HG03025 (cell line): ENCODE results near the gene ACAP1.
A peak's percentile ranks its signal among the peaks of the same experiment; 100 is the strongest.

ENCODE experiments used
- ATAC-seq: cut with Tn5 transposase; IDR thresholded peaks from one replicate; pipeline ENCODE4 v1.9.1; 2021; ENCODE audit warnings: mild to moderate bottlenecking, moderate library complexity; ENCODE audit not compliant: unreplicated experiment, low FRiP score

Gene ACAP1

GRCh38 chr17:7308625-7309433 lies 27.5 kb upstream of the ACAP1 start:
- peak; percentile 20 for ATAC-seq

DNA sequence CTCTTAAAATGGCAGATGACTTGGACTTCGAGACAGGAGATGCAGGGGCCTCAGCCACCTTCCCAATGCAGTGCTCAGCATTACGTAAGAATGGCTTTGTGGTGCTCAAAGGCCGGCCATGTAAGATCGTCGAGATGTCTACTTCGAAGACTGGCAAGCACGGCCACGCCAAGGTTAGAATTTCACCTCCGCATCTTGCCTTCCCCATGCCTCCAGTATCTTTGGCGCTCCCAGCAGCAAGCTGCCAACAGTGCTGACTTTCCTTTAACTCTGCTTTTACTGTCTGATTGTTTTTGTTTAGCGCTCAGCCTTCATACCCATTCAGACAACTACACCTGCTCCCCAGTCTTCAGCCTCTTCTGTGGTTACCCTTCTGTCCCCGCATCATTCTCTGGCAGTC lies 26.7 kb upstream of the ACAP1 start:
- ATAC-seq, result no peak

DNA sequence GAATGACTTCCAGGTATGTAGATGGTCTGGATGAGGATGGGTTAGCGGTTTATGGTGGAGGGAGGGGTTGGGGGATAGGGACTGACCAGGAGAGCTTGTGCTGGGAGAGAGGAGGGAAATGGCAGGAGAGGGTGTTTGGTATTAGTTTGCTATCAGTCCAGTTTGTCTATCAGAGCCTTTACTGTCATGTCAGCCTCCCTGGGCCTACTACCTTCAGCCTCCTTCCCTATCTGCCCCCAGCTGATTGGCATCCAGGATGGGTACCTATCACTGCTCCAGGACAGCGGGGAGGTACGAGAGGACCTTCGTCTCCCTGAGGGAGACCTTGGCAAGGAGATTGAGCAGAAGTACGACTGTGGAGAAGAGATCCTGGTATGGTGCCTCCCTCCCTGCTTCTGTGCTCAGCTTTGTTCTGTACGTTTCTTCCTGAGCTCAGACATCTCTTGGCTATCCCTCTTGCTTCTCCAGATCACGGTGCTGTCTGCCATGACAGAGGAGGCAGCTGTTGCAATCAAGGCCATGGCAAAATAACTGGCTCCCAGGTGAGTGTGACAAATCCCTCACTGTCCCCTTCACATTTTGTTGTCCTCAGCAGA lies 25.1 kb upstream of the ACAP1 start:
- ATAC-seq, result no peak

DNA sequence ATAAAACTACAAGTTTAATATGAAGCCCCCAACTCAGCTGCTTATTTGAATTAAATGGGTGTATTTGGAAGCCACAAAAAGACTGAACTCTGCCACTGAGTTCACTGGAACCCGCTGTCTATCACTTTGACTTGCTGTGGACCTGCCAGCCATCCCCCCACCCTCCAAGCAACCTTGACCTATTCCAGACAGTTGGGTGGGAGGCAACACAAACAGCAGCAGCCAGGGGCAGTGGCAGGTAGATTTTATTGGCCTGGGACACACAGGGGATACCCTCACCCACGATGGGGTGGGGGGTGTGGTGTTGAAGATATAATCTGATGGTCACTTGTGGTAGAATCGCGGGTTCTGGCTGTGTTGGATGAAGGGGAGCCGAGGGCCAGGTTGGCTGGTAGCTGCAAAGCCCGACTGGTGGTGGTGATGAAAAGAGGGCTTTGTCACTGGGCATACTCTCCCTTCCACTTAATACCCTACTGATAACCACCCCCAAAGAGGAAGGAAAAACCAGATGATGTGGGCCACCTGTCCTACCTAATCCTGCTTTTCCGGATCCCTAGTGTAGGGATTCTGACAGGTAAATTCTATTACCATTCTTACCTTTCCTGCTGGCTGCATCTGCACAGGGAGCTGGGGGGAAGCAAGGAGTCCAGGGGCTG lies 23.8 kb upstream of the ACAP1 start:
- no peak for ATAC-seq

DNA sequence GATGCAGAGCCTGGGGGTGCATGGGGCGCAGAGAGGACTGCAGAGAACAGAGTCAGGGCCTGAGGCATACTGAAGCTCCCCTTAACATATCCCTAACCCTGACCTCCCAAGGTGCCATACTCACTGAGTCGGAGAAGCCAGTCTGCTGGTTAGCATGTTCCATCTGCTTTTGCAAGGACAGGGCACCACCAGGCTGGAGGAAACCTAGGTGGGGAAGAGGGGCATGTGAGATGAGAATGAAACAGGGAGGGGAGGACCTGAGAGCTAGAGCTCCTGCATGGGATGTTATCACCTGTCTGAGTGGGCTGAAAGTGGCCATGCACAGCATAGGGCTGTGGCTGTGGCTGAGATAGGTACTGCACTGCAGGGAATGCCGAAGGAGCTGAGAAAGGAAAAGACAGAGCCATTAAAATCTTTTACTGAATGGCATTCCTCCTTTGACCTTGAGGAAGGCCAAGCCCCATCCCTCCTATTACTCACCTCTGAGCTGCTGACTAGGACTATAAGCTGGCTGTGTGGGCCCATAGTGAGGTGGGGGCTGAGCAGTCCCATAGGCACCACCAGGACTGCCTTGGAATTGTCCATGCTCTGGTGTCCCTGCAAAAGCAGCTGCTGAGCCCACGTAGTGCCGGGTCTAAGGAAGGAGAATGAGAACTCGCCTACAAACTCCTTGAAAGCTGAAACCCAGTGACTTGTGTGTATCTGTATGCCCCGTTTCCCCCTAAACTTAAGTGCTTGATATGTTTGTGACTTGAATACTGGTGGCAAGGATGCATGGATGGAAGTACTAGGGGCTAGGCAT lies 23.0 kb upstream of the ACAP1 start:
- ATAC-seq, result no peak

- ATAC-seq, result no peak
Observed at GRCh38 chr17:7313890-7314718, 22.2 kb upstream of the ACAP1 start.

DNA sequence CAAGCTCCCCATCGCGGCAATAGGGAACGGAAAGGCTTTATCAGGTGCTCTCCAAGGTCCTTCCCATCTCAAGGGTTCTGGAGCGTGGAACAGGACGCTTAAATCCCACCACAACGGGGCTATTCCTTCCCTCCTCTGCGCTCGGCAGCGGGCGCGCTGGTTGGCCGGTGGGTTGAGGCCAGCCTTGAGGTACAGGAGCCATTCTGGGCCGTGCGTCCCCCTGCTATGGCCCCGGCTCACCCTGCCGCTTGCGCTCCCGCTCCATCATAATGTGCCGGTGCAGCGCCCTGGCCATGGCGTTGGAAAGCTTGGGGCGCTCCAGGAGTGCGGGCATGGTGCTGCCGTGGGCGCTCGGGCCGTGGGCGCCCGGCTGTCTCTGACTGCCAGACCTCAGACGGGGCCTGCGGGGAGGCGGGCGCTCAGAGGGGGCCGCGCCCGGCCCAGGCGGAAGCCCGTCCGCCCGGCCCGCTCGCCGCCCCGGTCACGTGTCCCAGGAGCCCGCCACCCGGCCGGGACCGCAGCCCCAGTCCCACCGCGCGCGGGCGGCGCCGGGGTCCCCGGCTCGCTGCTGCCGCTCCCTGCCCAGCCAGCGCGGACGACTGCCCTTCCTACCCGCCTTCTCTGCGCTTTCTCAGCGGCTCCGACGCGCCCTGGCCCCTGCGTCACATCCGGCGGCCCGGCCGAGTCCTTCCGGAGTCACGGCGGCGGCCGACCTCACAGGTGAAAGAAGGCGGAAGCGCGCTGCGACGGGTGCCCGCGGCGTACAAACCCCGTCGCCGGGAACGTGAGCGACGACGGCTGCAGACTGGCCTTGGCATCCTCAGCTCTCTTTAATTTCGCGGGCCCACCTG lies 21.4 kb upstream of the ACAP1 start, which contains the start of gene GPS2:
GPS2 (minus strand) TSS at position 642 of the 851 bp plus-strand sequence; CDS start at position 334, 308 bp downstream.
- ATAC-seq, result peak; percentile 47

GRCh38 chr17:7315570-7316235 lies 20.6 kb upstream of the ACAP1 start:
- peak; percentile 12 for ATAC-seq

DNA sequence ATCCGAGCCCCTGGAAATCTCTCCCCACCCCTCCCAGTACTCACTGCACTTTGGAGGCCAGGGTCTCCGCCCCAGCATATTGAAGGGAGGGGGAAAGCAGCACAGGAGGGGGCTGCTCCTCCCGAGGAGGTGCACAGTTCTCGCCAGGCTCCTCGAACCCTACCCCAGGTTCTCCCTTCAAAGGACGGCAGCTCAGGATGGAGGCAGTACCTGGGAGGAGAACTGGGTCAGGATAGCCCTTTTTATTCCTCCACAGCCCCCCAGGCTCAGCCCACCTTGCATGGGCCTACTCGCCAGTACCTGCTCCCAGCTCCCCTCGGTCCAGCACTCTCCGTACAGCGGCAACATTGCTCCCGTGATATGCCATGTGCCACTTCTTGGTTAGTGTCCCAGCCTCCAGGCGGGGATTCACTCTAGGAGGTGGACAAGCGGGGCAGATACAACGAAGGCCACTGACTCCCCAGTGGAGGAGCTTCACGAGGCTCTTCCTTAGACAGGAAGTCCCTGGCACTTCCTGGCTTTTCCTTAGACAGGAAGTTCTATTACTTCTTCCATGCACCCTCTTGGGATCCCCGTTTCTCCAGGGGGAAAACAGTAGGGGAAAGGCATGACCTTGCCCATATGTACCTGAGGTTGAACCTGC lies 19.0 kb upstream of the ACAP1 start:
- no peak for ATAC-seq

- no peak for ATAC-seq
Observed at GRCh38 chr17:7318121-7318860, 18.0 kb upstream of the ACAP1 start.

GRCh38 chr17:7321466-7321865 lies 14.9 kb upstream of the ACAP1 start:
- ATAC-seq, result no peak

DNA sequence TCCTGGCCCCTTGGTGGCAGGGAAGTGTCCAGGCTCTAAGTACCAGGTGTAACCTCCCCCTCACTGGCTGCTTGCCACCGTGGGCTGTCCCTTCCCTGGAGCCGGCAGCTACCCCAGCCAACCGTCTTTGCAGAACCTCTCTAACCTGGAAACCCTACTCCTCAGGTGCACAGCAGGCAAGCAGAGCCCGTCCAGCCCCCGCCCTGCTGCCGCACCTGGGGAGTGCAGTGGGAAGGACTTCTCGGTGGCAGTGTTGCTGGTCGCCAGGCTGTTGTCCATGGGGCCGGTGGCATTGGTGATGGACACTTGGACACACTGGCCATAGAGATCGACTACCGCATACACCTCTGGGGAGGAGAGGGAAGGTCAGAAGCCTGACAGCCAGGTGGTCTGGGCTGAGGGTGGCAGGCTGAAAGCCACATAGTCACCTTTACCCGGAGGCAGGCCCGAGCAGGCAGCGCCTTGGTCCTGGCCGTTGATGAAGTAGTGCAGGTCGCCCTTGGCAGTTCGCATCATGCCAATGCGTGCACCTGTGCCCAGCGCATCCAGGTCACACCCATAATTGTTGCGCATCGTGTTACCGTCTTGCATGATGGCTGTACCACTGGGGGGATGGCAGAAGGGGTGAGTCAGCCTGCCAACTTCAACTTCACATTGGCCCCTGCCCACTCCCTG lies 13.7 kb upstream of the ACAP1 start:
- ATAC-seq, result no peak

GRCh38 chr17:7323731-7324437 lies 12.4 kb upstream of the ACAP1 start:
- no peak for ATAC-seq

GRCh38 chr17:7324438-7324779 lies 11.9 kb upstream of the ACAP1 start:
- no peak for ATAC-seq

- ATAC-seq, result no peak
Observed at GRCh38 chr17:7325031-7325528, 11.2 kb upstream of the ACAP1 start.

- ATAC-seq, result no peak
Observed at GRCh38 chr17:7326186-7326585, 10.1 kb upstream of the ACAP1 start.
